ENCODE data around the gene AVPI1. TPM values are rescaled to one million over a fixed set of nuclear protein-coding genes. Genes with fewer than 3 reads are reported as not detected.
"Not testable (repeated sequence)": the region's sequence is repeated elsewhere in the genome, so short reads cannot be mapped to it uniquely, and the experiment has no call there.

AVPI1 gene
- total RNA-seq, 2 experiments from 2014 or later = 3.1 to 3.2 TPM

DNA sequence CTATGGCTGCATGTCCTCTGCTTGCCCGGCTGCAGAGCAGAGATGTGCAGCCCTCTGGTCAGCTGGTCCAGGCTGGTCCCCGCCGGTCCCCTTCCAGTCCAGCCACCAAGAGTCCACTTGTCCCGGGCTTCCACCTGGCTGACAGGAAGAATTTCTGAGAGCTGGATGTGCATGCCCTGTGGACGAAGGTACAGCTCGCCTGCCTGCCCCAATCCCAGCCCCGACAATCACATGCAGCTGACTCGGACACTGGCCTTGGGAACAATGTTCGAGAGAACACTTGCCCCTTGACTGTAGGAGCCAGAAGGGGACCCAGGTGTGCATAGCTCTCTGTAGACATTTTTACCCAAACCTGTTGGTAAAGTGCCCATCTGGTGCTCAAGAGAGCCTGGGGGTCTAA is 11.8 kb downstream of the AVPI1 start:
- Mint-ChIP-seq H3K4me3 (no peak overlapping the region), H3K27ac (no peak overlapping the region), H3K4me1 (no peaks in the 10 kb centered on the region), H3K9me3 (no peaks in the 10 kb centered on the region), H3K36me3 (no peaks in the 10 kb centered on the region), H3K27me3 (no peaks in the 10 kb centered on the region)
- no peak for DNase-seq

DNA sequence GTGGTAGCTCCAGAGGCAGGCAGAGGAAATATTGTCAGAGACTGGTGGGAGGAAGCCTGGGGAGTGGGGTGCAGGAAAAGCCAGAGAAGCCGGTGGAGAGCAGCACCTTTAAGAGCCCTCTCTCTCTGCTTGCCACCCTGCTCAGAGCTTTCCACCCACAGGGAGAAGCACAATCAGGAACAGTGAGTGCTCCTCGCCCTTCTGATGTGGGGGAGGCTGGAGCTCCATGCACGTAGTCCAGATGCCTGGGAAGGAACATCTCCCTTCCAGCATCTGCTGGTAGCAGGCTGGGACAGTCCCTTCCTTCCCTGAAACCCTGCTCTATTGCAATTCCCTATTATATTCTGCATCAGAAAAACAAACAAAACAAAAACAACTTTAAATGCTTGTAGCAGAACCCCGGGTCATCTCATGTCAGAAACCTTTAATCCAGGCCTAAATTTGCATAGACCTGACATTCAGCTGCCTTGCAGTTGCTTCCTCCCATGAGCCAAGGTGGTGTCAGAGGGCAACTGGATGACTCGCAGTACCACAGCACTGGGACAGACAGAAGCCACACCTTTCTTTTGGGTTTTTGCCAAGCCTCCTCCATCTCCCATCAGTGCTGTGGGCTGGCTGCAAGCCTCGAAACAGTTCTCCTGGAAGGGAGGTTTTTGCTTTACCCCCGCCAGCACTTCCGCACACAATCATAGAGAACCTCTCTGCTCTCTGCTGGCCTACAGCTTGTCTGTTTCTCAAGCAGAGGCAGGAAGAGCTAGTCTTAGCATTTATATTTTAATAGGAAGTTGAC is 13.1 kb downstream of the AVPI1 start:
- Mint-ChIP-seq H3K27me3 (no peaks in the 10 kb centered on the region), H3K36me3 (no peaks in the 10 kb centered on the region), H3K27ac (no peak overlapping the region), H3K9me3 (no peaks in the 10 kb centered on the region), H3K4me1 (no peaks in the 10 kb centered on the region), H3K4me3 (no peak overlapping the region)
- DNase-seq = peak; percentile 22

DNA sequence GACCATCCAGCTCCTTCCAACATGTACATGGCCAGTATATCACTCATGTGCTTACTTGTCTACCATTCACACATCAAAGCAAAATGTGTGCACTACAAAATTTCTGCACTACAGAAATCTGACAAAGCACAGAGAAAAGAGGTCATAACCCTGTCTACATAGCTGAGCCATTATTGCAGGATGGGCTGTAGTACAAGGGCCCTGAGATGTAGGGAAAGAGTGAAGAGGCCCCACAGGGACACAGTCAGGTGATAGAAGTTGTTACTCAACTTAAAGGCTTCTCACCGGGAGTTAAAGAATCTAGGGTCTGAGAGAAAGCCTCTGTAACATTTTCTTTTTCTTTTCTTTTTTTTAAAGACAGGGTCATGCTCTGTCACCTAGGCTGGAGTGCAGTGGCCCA is 17.5 kb downstream of the AVPI1 start:
- no peak overlapping the region for H3K4me3 Mint-ChIP-seq
- no peak overlapping the region for H3K27ac Mint-ChIP-seq
- no peaks in the 10 kb centered on the region for H3K36me3 Mint-ChIP-seq
- H3K27me3 Mint-ChIP-seq = no peaks in the 10 kb centered on the region
- DNase-seq = no peak
- H3K9me3 Mint-ChIP-seq = no peaks in the 10 kb centered on the region
- H3K4me1 Mint-ChIP-seq = no peaks in the 10 kb centered on the region

GRCh38 chr10:97667463-97667862 is 19.6 kb downstream of the AVPI1 start:
- H3K36me3 Mint-ChIP-seq = no peaks in the 10 kb centered on the region
- no peak for DNase-seq
- no peaks in the 10 kb centered on the region for H3K9me3 Mint-ChIP-seq
- no peak overlapping the region for H3K27ac Mint-ChIP-seq
- no peaks in the 10 kb centered on the region for H3K27me3 Mint-ChIP-seq
- H3K4me3 Mint-ChIP-seq = no peak overlapping the region
- no peaks in the 10 kb centered on the region for H3K4me1 Mint-ChIP-seq

- no peak overlapping the region for H3K4me3 Mint-ChIP-seq
Observed at GRCh38 chr10:97666992-97667391, 20.0 kb downstream of the AVPI1 start.

GRCh38 chr10:97664282-97664850 is 22.7 kb downstream of the AVPI1 start:
- H3K4me1 Mint-ChIP-seq = no peaks in the 10 kb centered on the region
- no peak for DNase-seq
- H3K9me3 Mint-ChIP-seq = no peaks in the 10 kb centered on the region
- H3K27ac Mint-ChIP-seq = no peak overlapping the region
- H3K27me3 Mint-ChIP-seq = no peaks in the 10 kb centered on the region
- no peak overlapping the region for H3K4me3 Mint-ChIP-seq
- H3K36me3 Mint-ChIP-seq = no peaks in the 10 kb centered on the region

More at GRCh38 chr10:97666992-97667391, 20.0 kb downstream of the AVPI1 start:
- Mint-ChIP-seq H3K36me3 (no peaks in the 10 kb centered on the region), H3K27me3 (no peaks in the 10 kb centered on the region), H3K9me3 (no peaks in the 10 kb centered on the region), H3K4me1 (no peaks in the 10 kb centered on the region), H3K27ac (no peak overlapping the region)
- DNase-seq = no peak

DNA sequence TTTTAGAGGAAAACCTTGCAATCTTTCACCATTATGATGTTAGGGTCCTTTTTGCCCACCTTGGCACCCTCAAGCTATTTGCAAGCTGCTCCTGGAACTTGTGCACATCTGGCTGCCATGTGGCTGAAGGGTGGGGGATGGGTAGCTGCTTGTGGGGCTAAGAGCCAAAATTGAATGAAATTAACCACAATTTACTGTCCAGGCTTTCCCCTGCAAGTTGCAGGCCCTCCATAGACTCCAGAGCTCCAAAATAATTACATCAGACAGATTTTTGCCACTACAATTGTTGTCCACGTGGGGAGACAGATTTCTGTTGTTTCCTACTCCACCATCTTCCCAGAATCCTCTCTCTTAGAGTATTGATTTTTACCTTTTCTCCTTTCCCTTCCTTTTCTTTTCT is 27.5 kb downstream of the AVPI1 start:
- Mint-ChIP-seq H3K27me3 (no peaks in the 10 kb centered on the region), H3K36me3 (peaks cover 6% of the 10 kb centered on the region), H3K9me3 (no peaks in the 10 kb centered on the region), H3K4me3 (no peak overlapping the region), H3K4me1 (no peaks in the 10 kb centered on the region), H3K27ac (no peak overlapping the region)
- no peak for DNase-seq

- Mint-ChIP-seq H3K27ac (no peak overlapping the region), H3K4me1 (no peaks in the 10 kb centered on the region), H3K36me3 (peaks cover 14% of the 10 kb centered on the region), H3K9me3 (no peaks in the 10 kb centered on the region), H3K4me3 (no peak overlapping the region), H3K27me3 (no peaks in the 10 kb centered on the region)
- no peak for DNase-seq
Observed at GRCh38 chr10:97656777-97657176, 30.3 kb downstream of the AVPI1 start.

GRCh38 chr10:97651773-97652172 is 35.3 kb downstream of the AVPI1 start:
- no peak overlapping the region for H3K27ac Mint-ChIP-seq
- peaks cover 8% of the 10 kb centered on the region for H3K36me3 Mint-ChIP-seq
- no peak for DNase-seq
- no peak overlapping the region for H3K4me3 Mint-ChIP-seq
- H3K27me3 Mint-ChIP-seq = no peaks in the 10 kb centered on the region
- H3K9me3 Mint-ChIP-seq = no peaks in the 10 kb centered on the region
- H3K4me1 Mint-ChIP-seq = peaks cover 14% of the 10 kb centered on the region

- Mint-ChIP-seq H3K27me3 (no peaks in the 10 kb centered on the region), H3K36me3 (peaks cover 9% of the 10 kb centered on the region), H3K27ac (no peak overlapping the region), H3K4me3 (no peak overlapping the region), H3K9me3 (no peaks in the 10 kb centered on the region), H3K4me1 (peaks cover 14% of the 10 kb centered on the region)
- DNase-seq = no peak
Observed at GRCh38 chr10:97650726-97651125, 36.3 kb downstream of the AVPI1 start.

DNA sequence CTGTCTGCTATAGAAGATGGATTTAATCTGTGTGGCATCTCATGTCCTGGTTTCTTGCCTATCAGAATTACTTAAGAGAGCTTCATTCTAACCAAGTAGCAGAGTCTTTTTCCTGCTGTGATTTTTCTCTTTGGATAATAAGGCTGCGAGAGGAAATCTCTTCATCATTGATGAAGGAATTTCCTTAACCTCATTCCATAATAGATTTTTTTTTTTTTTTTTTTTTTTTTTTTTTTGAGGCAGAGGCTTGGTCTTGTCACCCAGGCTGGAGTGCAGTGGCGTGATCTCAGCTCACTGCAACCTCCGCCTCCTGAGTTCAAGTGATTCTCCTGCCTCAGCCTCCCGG is 37.7 kb downstream of the AVPI1 start:
- Mint-ChIP-seq H3K4me1 (peaks cover 14% of the 10 kb centered on the region), H3K36me3 (peaks cover 19% of the 10 kb centered on the region), H3K27ac (peak overlapping the region; percentile 58)
- H3K27me3 Mint-ChIP-seq, H3K4me3 Mint-ChIP-seq, DNase-seq, H3K9me3 Mint-ChIP-seq: not testable (repeated sequence)

DNA sequence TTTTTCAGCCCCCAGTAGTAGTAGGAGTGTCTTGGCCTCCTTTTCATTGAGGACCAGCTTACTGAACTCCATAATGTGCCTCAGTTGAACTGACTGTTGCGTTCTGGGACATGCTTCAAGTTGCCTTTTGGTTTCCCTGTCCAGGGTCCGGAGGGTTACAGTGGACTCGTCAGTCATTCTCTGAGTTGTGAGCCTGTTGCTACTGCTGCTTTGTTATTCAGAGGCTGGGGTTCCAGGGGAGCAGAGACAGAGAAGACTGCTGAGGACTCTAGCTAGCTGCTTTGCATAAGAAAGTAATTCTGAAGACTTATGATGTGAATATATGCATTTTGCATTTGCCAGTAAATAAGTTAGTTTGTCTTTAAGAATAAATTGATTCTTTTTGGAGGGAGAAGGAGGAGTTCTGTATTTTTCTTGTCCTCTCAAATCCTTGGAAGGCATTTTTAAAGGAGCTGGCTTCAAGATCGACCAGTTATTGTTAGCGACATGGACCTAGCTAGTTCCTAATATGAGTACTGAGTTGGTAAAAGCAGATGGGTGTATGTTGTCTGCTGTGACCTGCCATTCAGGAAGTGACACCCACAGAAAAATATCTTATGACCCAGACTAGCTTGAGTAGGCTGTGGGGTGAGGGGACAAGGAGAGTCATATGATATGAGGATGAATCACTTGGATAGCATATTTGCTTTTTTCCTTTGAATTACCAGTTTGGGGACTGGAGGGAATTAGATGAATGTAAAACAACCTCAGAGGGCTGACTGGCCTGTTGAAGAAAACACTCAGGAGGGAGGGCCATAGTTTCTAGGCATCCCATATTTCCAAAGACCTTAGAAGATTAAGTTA is 38.3 kb downstream of the AVPI1 start:
- Mint-ChIP-seq H3K27me3 (no peaks in the 10 kb centered on the region), H3K9me3 (no peaks in the 10 kb centered on the region), H3K4me1 (peaks cover 14% of the 10 kb centered on the region), H3K27ac (peak overlapping the region; percentile 58), H3K4me3 (no peak overlapping the region), H3K36me3 (peaks cover 16% of the 10 kb centered on the region)
- peak; percentile 18 for DNase-seq

- H3K27me3 Mint-ChIP-seq = no peaks in the 10 kb centered on the region
- H3K36me3 Mint-ChIP-seq = peaks cover 13% of the 10 kb centered on the region
- no peak for DNase-seq
- H3K4me1 Mint-ChIP-seq = peaks cover 22% of the 10 kb centered on the region
- no peaks in the 10 kb centered on the region for H3K9me3 Mint-ChIP-seq
- no peak overlapping the region for H3K4me3 Mint-ChIP-seq
- peak overlapping the region; percentile 36 for H3K27ac Mint-ChIP-seq
Observed at GRCh38 chr10:97647556-97647955, 39.5 kb downstream of the AVPI1 start.

- Mint-ChIP-seq H3K27me3 (no peaks in the 10 kb centered on the region), H3K27ac (no peak overlapping the region), H3K36me3 (peaks cover 13% of the 10 kb centered on the region), H3K4me1 (peaks cover 35% of the 10 kb centered on the region), H3K9me3 (no peaks in the 10 kb centered on the region), H3K4me3 (no peak overlapping the region)
- no peak for DNase-seq
Observed at GRCh38 chr10:97644936-97645335, 42.1 kb downstream of the AVPI1 start.

GRCh38 chr10:97643441-97643985 is 43.5 kb downstream of the AVPI1 start:
- Mint-ChIP-seq H3K9me3 (no peaks in the 10 kb centered on the region), H3K4me1 (peaks cover 27% of the 10 kb centered on the region), H3K36me3 (peaks cover 13% of the 10 kb centered on the region), H3K4me3 (no peak overlapping the region), H3K27me3 (no peaks in the 10 kb centered on the region), H3K27ac (no peak overlapping the region)
- DNase-seq = no peak

All from activated naive CD8-positive, alpha-beta T cell treated with anti-CD3 and anti-CD28 coated beads for 36 hours (primary cell).